HepG2 (cell line): ENCODE measurements around the gene RAD1. TPM values are rescaled to one million over a fixed set of nuclear protein-coding genes. Genes with fewer than 3 reads are reported as not detected.

Experiments used
- FLYWCH1 ChIP-seq: sonication (generic); formaldehyde crosslinking; IDR thresholded peaks from 2 replicates; pipeline ENCODE4 v1.8.1; 2023; ENCODE audit warnings: mild to moderate bottlenecking, missing genetic modification reagents
- RNF219 ChIP-seq: sonication (generic); formaldehyde crosslinking; IDR thresholded peaks from 2 replicates; pipeline ENCODE4 v1.5.0; 2020; ENCODE audit warnings: mild to moderate bottlenecking, missing genetic modification reagents
- SCMH1 ChIP-seq: sonication (generic); formaldehyde crosslinking; IDR thresholded peaks from 2 replicates; pipeline ENCODE4 v1.9.0; 2021; ENCODE audit warnings: missing genetic modification reagents, mild to moderate bottlenecking, borderline replicate concordance
- SMC3 ChIP-seq: IDR thresholded peaks from 2 replicates; pipeline ENCODE4 v1.6.1; 2011; ENCODE audit warnings: low read length, improper control_type of control experiment
- TAF1 ChIP-seq: sonication (generic); formaldehyde crosslinking; IDR thresholded peaks from 2 replicates; pipeline ENCODE4 v1.4.0; 2020; ENCODE audit warnings: missing genetic modification reagents
- TEAD2 ChIP-seq: sonication (generic); formaldehyde crosslinking; IDR thresholded peaks from 2 replicates; pipeline ENCODE4 v1.9.0; 2021; ENCODE audit warnings: missing genetic modification reagents
- TERF1 ChIP-seq: sonication (generic); formaldehyde crosslinking; IDR thresholded peaks from 2 replicates; pipeline ENCODE4 v1.8.0; 2022; ENCODE audit warnings: mild to moderate bottlenecking, missing genetic modification reagents, moderate library complexity
- U2AF2 ChIP-seq: fragments of 200-400 bp; formaldehyde crosslinking; IDR thresholded peaks from 2 replicates; pipeline ENCODE4 v1.6.1; 2017; ENCODE audit warnings: low read depth, mild to moderate bottlenecking, low read length
- ZNF24 ChIP-seq: fragments of 450-650 bp; IDR thresholded peaks from 2 replicates; pipeline ENCODE4 v1.6.1; 2017; ENCODE audit warnings: antibody characterized with exemption, mild to moderate bottlenecking
- ZNF30 ChIP-seq: sonication (generic); formaldehyde crosslinking; IDR thresholded peaks from 2 replicates; pipeline ENCODE4 v1.5.0; 2020; ENCODE audit warnings: mild to moderate bottlenecking, missing genetic modification reagents
- ZNF547 ChIP-seq: sonication (generic); formaldehyde crosslinking; IDR thresholded peaks from 2 replicates; pipeline ENCODE4 v1.5.1; 2020; ENCODE audit warnings: mild to moderate bottlenecking, missing genetic modification reagents
- ZNF784 ChIP-seq: sonication (generic); formaldehyde crosslinking; IDR thresholded peaks from 2 replicates; pipeline ENCODE4 v1.5.1; 2020; ENCODE audit warnings: missing genetic modification reagents, mild to moderate bottlenecking, borderline replicate concordance
- polyA plus RNA-seq, 8 experiments: library from polyadenylated mRNA; depleted of rRNA in 3 of 8; stranded (reverse) in 7 of 8; unstranded in 1 of 8; fragments of >200 nt; fragmentation: Illumina TruSeq in 4 of 8; extraction: Trizol in 4 of 8; gene quantifications; 2 replicates each; pipeline versions ENCODE4 v1.2.1 to v1.2.3, GENCODE V29; 2011 to 2016; ENCODE audit warnings: low read depth in 4 of 8, missing spikeins in 1 of 8, mixed read lengths in 1 of 8; ENCODE audit not compliant: insufficient read depth in 1 of 8
- total RNA-seq, 5 experiments: library from RNA; depleted of rRNA; stranded (reverse); fragments of >200 nt; fragmentation: Illumina TruSeq; extraction: Trizol; gene quantifications; 2 replicates each; pipeline ENCODE4 v1.2.3, GENCODE V29; 2016; ENCODE audit warnings: low read depth in 1 of 5
- TF ChIP-seq, protein P1 (sequence below): sonication (generic); formaldehyde crosslinking; IDR thresholded peaks from 2 replicates; pipeline ENCODE4 v1.4.0; 2020; ENCODE audit warnings: missing genetic modification reagents, mild to moderate bottlenecking, borderline replicate concordance
- TF ChIP-seq, protein P2 (sequence below): sonication (generic); formaldehyde crosslinking; IDR thresholded peaks from 2 replicates; pipeline ENCODE4 v1.5.0; 2020; ENCODE audit warnings: missing genetic modification reagents
- TF ChIP-seq, protein P3 (sequence below): sonication (generic); formaldehyde crosslinking; IDR thresholded peaks from 2 replicates; pipeline ENCODE4 v1.5.0; 2020; ENCODE audit warnings: missing genetic modification reagents, mild to moderate bottlenecking, borderline replicate concordance
- TF ChIP-seq, protein P4 (sequence below): sonication (generic); formaldehyde crosslinking; IDR thresholded peaks from 2 replicates; pipeline ENCODE4 v1.5.1; 2020; ENCODE audit warnings: mild to moderate bottlenecking, missing genetic modification reagents

The RAD1 gene
- total and polyA plus RNA-seq, 2 of the 13 experiments (the other 11 are each of a cell fraction or from before 2014, with no cell fraction given) = 14.7 to 39.1 TPM

DNA sequence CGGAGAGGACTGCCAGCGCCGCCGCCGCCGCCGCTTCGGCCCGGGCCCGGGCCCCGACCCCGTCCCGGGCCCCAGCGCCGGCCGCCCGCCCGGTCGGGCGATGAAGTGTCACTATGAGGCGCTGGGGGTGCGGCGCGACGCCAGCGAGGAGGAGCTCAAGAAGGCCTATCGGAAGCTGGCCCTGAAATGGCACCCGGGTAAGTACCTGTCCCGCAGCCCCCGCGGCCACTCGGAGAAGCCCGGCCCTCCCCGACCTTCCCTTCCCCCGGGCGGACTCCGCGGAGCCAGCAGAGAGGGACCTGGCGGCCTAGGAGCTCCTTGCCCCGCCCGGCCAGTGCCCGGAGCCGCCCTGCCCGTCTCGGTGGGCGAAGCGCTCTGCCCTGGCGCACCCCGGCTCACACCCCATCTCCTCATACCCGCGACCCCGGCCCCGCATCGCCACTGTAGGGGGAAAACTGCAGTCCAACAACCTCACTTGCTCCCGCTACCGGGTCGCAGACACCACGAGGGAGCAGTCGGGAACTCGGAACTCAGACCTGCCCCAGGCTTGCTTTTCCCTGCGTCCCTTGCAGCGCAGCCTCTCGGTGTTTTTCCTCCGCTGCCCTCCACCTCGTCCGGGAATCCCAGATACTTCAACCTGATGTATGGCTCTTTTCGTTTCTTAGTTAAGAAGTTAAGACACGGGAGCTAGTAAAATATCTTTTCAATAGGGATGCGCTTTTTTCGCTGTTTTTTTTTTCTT, 14.6 kb upstream of the RAD1 start (continued):
- TF ChIP-seq, protein P1, sequence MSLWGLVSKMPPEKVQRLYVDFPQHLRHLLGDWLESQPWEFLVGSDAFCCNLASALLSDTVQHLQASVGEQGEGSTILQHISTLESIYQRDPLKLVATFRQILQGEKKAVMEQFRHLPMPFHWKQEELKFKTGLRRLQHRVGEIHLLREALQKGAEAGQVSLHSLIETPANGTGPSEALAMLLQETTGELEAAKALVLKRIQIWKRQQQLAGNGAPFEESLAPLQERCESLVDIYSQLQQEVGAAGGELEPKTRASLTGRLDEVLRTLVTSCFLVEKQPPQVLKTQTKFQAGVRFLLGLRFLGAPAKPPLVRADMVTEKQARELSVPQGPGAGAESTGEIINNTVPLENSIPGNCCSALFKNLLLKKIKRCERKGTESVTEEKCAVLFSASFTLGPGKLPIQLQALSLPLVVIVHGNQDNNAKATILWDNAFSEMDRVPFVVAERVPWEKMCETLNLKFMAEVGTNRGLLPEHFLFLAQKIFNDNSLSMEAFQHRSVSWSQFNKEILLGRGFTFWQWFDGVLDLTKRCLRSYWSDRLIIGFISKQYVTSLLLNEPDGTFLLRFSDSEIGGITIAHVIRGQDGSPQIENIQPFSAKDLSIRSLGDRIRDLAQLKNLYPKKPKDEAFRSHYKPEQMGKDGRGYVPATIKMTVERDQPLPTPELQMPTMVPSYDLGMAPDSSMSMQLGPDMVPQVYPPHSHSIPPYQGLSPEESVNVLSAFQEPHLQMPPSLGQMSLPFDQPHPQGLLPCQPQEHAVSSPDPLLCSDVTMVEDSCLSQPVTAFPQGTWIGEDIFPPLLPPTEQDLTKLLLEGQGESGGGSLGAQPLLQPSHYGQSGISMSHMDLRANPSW (CRISPR knock-in tag) = no peak
- TF ChIP-seq FLYWCH1 (no peak), SMC3 (no peak), ZNF24 (no peak), TEAD2 (CRISPR knock-in tag) (no peak), U2AF2 (no peak), ZNF547 (peak; percentile 72), TERF1 (CRISPR knock-in tag) (no peak), RNF219 (no peak), ZNF30 (CRISPR knock-in tag) (no peak), SCMH1 (CRISPR knock-in tag) (no peak), ZNF784 (CRISPR knock-in tag) (no peak), TAF1 (CRISPR knock-in tag) (peak; percentile 70)
- TF ChIP-seq, protein P2, sequence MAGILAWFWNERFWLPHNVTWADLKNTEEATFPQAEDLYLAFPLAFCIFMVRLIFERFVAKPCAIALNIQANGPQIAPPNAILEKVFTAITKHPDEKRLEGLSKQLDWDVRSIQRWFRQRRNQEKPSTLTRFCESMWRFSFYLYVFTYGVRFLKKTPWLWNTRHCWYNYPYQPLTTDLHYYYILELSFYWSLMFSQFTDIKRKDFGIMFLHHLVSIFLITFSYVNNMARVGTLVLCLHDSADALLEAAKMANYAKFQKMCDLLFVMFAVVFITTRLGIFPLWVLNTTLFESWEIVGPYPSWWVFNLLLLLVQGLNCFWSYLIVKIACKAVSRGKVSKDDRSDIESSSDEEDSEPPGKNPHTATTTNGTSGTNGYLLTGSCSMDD (CRISPR knock-in tag) = no peak
- TF ChIP-seq, protein P3, sequence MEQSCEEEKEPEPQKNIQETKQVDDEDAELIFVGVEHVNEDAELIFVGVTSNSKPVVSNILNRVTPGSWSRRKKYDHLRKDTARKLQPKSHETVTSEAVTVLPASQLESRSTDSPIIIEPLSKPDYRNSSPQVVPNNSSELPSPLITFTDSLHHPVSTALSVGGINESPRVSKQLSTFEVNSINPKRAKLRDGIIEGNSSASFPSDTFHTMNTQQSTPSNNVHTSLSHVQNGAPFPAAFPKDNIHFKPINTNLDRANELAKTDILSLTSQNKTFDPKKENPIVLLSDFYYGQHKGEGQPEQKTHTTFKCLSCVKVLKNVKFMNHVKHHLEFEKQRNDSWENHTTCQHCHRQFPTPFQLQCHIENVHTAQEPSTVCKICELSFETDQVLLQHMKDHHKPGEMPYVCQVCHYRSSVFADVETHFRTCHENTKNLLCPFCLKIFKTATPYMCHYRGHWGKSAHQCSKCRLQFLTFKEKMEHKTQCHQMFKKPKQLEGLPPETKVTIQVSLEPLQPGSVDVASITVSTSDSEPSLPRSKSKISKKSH (CRISPR knock-in tag) = no peak
- TF ChIP-seq, protein P4, sequence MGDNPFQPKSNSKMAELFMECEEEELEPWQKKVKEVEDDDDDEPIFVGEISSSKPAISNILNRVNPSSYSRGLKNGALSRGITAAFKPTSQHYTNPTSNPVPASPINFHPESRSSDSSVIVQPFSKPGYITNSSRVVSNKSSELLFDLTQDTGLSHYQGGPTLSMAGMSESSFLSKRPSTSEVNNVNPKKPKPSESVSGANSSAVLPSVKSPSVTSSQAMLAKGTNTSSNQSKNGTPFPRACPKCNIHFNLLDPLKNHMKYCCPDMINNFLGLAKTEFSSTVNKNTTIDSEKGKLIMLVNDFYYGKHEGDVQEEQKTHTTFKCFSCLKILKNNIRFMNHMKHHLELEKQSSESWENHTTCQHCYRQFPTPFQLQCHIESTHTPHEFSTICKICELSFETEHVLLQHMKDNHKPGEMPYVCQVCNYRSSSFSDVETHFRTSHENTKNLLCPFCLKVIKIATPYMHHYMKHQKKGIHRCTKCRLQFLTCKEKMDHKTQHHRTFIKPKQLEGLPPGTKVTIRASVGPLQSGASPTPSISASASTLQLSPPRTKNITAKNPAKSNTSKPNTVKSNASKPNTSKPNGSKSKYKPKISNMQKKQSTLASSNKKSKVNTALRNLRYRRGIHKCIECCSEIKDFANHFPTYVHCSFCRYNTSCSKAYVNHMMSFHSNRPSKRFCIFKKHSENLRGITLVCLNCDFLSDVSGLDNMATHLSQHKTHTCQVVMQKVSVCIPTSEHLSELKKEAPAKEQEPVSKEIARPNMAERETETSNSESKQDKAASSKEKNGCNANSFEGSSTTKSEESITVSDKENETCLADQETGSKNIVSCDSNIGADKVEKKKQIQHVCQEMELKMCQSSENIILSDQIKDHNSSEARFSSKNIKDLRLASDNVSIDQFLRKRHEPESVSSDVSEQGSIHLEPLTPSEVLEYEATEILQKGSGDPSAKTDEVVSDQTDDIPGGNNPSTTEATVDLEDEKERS (CRISPR knock-in tag) = no peak
